Fibroblast of skin of scalp (primary cell): Measurements from ENCODE around the gene PFDN5. TPM values are rescaled to one million over a fixed set of nuclear protein-coding genes. Genes with fewer than 3 reads are reported as not detected.

Source experiments
- DNase-seq: peaks from one replicate; pipeline ENCODE4 v3.0.0-alpha.2; 2013
- polyA plus RNA-seq, 2 experiments: library from polyadenylated mRNA; unstranded; fragments of 120-200 nt; gene quantifications; one replicate each; pipeline ENCODE4 v1.2.1, GENCODE V29; 2013; ENCODE audit not compliant: insufficient read length in 2 of 2

Gene PFDN5
- 361 TPM for polyA plus RNA-seq (2013, experiment 1 of 2; ENCODE audit: insufficient read length)
- polyA plus RNA-seq (2013, experiment 2 of 2; ENCODE audit: insufficient read length): 354 TPM

DNA sequence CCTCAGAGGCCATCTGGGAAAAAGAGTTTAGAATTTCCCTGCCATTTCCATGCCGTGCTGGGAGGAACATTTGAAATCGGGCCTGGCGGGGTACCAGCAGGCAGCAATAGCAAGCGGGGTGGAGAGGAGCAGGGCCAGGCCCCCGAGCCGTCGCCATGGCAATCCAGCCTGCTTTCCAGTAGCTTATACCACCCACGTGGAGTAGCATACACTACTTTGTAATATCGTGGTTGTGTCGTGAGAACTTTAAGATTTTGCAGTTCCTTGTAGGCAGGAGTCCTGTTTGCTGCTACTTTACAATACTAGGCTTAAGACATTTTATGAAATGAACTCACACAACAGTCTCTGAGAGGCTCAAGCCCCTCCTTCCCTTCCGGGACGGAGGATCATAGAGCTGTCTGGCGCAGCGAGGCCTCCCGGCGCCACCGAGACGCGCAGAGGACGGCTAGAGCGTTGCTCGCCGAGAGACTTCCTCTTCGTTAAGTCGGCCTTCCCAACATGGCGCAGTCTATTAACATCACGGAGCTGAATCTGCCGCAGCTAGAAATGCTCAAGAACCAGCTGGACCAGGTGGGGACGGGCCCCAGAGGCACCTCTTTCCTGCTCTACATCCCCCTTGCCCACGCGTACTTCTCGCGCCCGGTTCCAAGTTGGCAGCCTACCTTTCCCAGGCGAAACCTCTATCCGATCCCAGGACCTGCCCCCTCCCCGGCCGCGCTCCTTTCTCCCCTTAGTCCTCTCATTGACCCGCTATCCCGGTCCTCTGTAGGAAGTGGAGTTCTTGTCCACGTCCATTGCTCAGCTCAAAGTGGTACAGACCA, at the start of gene PFDN5:
Gene PFDN5, plus strand, starts transcription at position 473 of the 821 bp plus-strand sequence. Its CDS starts 26 bp downstream, at position 499.
- DNase-seq: peak; percentile 88

DNA sequence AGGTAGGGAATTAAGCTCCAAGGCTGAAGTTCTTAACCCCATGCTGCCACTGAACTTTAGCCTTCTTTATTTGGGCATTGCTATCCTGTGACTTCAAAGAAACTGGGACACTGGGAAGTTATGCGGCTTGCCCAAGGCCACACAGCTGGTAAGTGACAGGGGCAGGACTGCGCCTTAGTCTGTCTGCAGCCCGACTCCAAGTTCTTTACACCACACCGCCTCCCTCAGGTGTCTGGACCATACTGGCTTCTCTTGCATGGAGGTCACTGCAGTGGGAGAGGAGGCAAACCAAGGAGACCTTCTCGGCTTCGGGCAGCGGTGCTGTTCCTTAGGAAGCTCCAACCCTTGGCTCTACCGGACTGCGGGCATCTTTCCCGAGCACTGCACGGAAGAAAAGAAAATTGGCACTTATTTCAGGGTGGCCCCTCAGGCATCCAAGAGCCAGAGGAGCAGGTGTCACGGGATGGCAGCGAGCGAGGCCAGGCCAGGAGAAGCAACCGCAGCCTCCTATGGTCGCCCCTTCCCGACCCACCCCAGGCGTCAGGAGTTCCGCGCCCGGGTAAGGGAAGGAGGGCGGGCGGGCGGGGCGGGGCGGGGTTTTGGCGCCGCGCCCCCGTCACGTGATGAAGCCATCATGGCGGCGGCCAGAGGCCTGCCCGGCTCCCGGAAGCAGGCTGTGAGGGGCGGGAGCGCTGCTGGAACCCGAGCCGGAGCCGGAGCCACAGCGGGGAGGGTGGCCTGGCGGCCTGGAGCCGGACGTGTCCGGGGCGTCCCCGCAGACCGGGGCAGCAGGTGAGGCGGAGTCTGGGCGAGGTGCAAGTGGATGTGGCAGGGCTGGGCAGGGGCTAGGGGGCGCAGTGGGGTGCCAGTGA, 43.6 kb upstream of the PFDN5 start:
- DNase-seq: peak; percentile 75

DNA sequence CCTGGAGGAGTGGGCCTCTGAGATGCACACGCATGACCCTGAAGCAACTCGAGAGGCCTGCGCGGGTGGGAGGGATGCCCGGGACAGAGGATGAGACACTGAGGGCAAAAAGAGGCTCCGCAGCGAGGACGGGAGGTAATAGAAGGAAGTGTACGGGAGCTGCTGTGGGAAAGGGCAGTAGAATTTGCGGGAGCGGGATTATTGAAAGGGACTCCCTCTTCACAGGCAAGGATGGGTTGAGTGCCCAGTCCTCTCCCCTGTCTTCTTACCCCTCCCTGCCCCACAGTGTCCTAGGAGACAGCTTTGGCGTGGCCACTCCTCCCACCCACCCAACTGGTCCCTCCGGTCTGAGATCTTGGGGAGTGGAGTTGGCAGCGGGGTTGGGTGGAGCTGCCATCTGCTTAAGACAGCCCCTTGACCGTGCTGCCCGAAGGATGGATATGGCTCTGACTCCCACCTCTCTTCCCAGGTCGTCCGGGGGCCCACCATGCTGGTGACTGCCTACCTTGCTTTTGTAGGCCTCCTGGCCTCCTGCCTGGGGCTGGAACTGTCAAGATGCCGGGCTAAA, 42.9 kb upstream of the PFDN5 start:
- DNase-seq: peak; percentile 14

DNA sequence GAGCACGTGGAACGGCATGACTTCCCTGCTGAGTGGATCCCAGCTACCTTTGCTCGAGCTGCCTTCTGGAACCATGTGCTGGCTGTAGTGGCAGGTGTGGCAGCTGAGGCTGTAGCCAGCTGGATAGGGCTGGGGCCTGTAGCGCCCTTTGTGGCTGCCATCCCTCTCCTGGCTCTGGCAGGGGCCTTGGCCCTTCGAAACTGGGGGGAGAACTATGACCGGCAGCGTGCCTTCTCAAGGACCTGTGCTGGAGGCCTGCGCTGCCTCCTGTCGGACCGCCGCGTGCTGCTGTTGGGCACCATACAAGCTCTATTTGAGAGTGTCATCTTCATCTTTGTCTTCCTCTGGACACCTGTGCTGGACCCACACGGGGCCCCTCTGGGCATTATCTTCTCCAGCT, 42.0 kb upstream of the PFDN5 start:
- no peak for DNase-seq

DNA sequence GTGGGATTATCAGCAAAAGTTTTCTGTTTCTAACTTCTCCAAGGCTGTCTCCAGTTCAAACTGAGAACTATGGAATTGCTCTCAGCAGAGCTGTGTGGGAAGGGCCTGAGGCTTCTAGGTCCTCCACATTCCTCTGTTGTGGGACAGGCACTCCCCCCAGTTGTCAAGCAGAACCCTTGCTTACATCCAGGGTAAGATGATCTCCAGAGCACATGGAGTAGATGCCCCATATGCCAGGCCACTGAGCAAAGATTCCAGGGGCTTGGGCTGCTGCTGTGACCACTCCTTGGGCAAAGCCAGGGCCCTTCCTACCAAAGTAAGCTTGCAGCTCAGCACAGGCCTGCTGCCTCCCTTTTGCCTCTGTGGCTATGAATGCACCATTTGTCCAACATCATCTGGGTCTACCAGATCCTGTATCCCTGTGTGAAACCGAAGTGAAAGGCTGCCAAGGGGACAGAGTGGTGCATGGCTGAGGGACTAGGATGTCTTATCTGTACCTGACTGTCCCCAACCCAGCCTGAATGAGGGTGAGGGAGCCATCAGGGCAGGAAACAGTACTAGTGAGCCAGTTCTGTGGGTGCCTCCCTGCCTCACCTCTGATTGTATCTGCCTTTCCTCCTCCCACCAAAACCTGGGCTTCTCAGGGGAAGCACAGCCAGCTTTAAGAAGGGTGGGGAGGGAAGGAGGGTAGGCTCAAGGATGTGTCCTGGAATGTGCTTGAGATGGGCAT, 40.4 kb upstream of the PFDN5 start:
- no peak for DNase-seq

DNA sequence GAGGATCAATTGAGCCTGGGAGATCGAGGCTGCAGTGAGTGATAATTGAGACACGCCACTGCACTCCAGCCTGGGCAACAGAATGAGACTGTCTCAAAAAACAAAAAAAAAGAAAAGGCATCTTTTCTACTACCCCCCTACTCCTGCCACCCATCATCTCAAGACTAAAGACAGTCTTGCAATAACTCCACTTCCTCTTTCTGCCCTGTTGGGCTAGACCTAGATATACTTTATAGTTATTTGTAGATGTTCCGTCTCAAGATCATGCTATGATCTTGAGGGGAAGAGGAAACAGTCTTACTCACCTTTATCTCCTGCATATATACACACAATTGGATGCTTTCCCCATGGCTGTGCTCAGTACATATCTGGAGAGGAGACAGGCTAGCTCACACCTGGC, 39.3 kb upstream of the PFDN5 start:
- no peak for DNase-seq

DNA sequence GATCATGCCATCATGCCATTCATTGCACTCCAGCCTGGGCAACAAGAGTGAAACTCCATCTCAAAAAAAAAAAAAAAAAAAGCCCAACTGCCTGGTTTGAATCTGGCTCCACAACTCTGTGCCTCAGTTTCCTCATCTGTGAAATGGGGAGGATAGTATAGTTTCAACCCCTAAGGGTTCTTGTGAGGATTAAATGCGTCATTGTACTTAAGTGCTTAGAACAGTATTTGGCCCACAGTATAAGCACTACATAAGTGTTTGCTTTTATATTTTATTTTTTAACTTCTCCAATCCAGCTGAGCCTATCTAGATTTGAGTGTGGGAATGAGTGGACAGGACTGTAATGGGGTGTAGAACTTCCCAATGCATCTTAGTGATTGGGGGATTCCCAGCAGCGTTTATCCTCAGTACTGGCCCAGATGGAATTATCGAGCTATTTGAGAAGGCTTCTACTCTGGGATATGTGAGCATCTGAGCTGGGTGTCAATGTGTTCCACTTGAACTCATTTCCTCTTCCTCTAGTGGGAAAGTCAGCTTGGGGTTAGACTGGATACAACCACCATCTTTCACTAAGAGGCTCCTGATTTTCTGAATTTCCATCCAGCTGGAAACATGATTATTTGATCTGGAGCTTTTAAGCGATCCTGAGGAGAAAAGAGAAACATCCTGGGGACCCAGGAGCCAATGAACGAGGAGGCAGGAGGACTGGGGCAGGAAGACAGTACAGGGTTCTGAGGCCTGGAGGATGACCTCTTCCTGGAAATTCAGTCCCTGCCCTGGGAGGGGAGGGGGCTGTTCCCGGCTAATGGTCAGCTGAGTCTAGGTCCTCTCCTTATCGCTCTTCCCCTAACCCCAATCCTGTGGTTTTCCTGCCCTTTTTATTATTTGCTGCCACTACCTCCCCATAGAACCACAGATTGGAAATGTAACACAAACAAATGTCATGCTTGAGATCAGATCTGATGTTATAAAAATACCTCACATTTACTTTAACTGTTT, 36.5 kb upstream of the PFDN5 start:
- no peak for DNase-seq

DNA sequence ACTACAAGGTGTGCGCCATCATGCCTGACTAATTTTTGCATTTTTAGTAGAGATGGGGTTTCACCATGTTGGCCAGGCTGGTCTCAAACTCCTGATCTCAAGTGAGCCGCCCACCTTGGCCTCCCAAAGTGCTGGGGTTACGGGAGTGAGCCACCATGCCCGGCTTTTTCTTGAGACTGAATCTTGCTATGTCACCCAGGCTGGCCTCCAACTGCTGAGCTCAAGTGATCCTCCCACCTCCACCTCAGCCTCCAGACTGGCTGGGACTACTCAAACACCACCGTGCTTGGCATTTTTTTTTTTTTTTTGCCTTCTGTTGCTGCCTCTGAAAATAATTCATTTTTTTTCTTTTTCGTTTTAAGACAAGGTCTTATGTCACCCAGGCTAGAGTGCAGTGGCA, 35.5 kb upstream of the PFDN5 start:
- no peak for DNase-seq

DNA sequence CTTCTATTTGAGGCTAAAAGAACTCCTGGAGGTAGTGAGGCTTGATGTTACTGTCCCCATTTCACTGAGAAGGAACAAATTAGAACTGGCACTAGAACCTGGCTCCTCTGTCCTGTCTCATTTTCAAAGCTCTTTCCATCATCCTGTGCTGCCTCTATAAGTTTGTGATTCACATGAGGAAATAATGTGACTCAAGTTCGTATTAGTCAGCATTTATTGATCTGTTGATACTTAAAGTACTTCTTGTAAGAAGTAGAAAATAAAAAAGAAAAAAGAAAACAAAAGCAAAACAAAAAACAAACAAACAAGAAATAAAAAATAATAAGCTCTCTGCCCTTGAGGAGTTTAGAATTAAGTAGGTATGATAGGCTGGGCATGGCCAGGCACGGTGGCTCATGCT, 29.6 kb upstream of the PFDN5 start:
- DNase-seq: no peak

DNA sequence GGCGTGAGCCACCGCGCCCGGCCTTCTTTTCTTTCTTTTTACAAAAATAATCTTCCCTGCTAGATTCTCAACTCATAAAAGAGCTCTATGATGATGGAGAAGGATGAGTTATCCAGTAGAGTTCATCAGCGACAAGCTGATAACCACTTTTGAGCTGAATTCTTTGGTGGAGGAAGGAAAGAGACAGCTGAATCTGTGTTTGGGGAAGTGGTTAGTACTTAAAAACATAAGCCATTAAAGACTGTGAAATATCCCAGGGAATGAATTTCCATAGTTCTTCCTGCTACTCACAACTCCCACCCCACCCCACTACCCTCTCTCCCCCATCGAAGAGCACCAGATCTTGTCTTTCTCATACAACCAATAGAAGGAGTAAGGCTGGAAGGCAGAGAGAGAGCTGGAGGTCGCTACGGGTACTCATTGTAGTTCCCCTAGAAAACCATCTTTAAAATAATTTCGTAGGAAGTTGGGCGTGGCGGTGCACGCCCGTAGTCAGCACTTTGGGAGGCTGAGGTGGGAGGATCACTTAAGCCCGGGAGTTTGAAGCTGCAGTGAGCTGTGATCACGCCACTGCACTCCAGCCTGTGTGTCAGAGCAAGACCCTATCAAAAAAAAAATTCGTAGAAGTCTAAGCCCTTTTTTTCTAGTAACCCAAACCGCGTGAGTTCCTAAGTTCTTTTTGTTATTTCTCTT, 27.9 kb upstream of the PFDN5 start:
- DNase-seq: no peak

DNA sequence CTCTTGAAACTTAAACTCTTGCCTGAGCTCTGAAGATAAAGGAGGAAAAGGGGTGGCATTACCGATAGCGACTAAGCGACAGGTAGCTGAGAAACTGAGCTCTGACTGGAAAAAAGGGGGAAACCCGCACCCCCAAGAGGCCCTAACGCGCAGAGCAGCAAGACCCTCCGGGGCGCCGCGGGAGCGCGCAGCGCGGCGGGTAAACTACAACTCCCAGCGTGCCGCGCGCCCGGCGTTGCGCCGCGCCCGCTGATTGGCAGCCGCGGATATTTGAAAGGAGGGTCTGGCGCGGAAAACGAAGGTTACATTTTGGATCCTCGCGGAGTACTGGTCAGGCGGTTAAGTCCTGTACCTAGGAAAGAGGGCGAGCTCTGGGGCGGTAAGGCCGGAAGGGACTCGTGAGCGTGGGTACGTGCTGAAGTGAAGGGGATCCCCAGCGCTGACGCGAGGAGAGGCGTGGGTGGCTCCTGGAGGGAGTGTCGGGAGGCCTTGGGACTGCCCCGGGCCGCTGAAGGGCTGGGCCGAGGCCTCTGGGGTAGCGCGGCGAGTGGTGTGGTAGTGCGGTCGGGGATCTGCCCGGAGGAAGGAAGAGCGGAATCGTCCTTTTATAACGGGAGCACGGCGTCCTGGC, 27.2 kb upstream of the PFDN5 start, which contains the start of gene ESPL1:
Gene ESPL1, plus strand, starts transcription at position 301 of the 631 bp plus-strand sequence. CDS start 468 bp downstream, outside the sequence.
- peak; percentile 74 for DNase-seq

DNA sequence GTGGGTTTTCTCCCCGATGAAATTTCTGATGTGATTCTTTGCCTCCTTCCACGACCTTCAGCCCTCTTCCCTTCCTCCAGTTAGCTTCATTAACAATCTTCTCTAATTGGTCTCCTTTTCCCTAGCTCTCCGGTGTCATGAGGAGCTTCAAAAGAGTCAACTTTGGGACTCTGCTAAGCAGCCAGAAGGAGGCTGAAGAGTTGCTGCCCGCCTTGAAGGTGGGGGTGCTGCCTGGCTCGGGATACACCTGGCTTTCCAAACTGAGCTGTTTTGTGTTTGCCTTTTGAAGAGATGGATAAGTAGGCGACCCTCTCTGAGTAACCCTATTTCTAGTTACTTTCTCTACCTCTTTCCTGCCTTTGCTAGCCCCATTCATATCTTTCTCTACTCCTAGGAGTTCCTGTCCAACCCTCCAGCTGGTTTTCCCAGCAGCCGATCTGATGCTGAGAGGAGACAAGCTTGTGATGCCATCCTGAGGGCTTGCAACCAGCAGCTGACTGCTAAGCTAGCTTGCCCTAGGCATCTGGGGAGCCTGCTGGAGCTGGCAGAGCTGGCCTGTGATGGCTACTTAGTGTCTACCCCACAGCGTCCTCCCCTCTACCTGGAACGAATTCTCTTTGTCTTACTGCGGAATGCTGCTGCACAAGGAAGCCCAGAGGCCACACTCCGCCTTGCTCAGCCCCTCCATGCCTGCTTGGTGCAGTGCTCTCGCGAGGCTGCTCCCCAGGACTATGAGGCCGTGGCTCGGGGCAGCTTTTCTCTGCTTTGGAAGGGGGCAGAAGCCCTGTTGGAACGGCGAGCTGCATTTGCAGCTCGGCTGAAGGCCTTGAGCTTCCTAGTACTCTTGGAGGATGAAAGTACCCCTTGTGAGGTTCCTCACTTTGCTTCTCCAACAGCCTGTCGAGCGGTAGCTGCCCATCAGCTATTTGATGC, 26.4 kb upstream of the PFDN5 start:
- DNase-seq: no peak

DNA sequence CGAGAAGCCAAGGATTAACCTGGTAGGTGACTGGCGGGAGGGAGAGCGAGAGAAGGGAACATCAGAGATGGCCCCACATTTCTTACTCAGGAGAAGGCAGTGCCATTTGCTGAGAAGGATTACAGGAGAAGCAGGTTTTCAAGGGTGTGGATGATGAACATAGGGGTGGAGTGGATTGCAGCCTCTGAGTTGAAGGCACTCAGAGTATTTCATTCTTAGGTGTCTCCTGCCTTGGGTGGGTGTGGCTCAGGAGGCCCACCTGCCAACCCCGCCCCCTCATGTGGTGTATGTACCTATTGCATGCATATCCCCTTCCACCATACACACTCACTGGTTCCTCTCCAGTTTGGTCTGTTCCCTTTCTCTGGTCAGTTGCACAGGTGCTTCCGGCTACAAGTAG, 20.9 kb upstream of the PFDN5 start:
- no peak for DNase-seq

DNA sequence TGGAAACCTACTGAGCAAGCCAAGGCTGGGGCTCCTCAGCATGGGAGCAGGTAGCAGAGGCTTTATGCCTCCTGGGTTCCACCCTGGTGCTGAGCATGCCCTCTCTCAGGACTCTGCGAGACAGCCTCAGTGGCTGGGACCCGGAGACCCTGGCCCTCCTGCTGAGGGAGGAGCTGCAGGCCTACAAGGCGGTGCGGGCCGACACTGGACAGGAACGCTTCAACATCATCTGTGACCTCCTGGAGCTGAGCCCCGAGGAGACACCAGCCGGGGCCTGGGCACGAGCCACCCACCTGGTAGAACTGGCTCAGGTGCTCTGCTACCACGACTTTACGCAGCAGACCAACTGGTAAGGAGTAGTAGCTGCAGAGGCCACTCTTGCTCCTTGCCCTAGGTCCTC, 18.8 kb upstream of the PFDN5 start:
- no peak for DNase-seq

DNA sequence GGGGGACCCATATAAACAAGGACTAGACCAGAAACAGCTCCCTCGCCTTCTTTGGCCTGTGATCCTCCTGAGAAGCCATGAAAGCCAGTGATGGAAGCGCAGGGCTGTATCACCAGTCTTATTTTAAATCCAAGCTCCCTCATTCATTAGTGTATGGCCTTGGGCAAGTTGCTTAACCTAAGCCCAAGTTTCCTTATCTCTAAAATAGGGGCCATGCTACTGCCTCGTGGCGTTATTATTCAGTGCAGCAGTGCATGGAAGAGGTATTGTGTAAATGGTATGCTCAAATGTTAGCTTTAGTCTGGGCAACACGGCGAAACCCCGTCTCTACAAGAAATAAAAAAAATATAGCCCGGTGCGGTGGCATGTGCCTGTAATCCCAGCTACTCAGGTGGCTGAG, 17.4 kb upstream of the PFDN5 start:
- no peak for DNase-seq

DNA sequence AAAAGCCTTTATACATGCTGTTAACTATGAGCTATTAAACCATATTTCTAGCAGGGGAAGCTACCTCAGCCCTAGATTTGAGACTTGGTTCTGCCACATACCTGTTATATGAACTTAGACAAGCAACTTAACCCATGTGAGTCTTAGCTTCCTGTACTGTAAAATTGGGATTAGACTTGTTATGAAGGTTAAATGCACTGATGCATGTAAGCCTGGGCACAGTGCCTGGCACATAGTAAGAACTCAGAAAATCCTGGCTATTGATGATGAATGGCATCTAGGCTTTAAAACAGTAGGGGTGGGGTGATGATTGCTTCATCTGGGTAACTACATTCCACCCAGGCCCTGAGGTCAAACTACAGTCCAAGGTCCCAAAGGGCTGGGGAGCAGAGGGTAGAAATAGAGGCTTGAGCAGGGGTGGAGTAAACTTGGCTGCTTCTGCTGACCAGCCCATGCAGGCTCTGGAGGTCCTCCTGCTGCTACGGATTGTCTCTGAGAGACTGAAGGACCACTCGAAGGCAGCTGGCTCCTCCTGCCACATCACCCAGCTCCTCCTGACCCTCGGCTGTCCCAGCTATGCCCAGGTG, 16.0 kb upstream of the PFDN5 start:
- DNase-seq: no peak

DNA sequence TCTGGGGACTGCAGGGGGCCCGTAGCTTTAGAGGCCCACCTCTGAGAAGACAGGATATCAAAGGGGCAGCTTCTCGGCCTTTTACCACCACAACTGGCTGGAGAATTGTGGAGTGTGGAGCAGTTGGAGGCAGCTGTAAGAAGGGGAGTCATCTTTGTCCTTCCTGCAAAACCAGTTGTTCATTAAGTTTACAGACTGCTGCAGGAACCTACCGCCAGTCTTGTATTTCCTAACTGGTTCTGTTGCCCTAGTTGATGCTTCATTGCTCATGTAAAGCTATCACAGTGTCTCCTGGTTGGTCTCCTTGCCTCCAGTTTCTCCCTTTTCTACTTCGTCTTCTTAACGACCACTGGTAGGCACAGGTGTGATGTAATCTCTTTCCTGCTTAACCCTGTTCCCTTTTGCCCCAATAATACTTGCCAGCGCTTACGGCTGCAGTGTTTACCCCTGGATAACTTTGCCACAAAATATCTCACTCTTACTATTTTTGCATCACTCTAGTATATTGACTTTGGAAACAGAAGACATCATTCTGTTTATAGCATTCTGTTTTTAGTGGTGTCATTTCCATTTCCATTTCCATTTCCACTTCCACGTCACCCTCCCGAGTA, 15.3 kb upstream of the PFDN5 start:
- no peak for DNase-seq

DNA sequence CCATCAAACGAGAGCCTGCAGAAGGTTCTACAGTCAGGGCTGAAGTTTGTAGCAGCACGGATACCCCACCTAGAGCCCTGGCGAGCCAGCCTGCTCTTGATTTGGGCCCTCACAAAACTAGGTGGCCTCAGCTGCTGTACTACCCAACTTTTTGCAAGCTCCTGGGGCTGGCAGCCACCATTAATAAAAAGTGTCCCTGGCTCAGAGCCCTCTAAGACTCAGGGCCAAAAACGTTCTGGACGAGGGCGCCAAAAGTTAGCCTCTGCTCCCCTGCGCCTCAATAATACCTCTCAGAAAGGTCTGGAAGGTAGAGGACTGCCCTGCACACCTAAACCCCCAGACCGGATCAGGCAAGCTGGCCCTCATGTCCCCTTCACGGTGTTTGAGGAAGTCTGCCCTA, 8.9 kb upstream of the PFDN5 start:
- DNase-seq: no peak
